OCI-LY7 (cell line): Measurements from ENCODE around the gene CCDC185. TPM values are rescaled to one million over a fixed set of nuclear protein-coding genes. Genes with fewer than 3 reads are reported as not detected.

Source experiments
- BruUV-seq: library from RNA; stranded (reverse); fragments of 400-500 nt; replicated peaks from 2 replicates; lab custom pipeline; 2021; lab: Mats Ljungman, UMichigan
- CTCF ChIA-PET: fragments of 300-600 bp; sonication (Branson Sonifier 250); formaldehyde crosslinking; loops from one replicate; lab custom pipeline; 2022; ENCODE audit warnings: antibody characterized with exemption; ENCODE audit not compliant: unreplicated experiment; lab: Charles Lee
- POLR2A ChIA-PET: fragments of 300-600 bp; sonication (Branson Sonifier 250); formaldehyde crosslinking; loops from one replicate; lab custom pipeline; 2022; ENCODE audit warnings: antibody characterized with exemption; lab: Charles Lee
- DNase-seq: peaks from one replicate; pipeline ENCODE4 v3.0.0-alpha.2; 2015; ENCODE audit warnings: low spot score
- H2AFZ ChIP-seq: fragments of 200-600 bp; sonication (generic), shearing (Covaris generic); 2 replicates; pipeline ENCODE4 v1.6.1; 2014; ENCODE audit warnings: mild to moderate bottlenecking, antibody characterized with exemption, low read length, moderate library complexity
- H3K27ac ChIP-seq: fragments of 200-600 bp; sonication (generic); 2 replicates; pipeline ENCODE4 v1.5.1; 2014; ENCODE audit warnings: mixed run types, low read depth, mild to moderate bottlenecking, moderate library complexity, low read length, inconsistent platforms; ENCODE audit not compliant: poor library complexity, severe bottlenecking
- H3K36me3 ChIP-seq: fragments of 200-600 bp; sonication (generic); 2 replicates; pipeline ENCODE4 v1.6.1; 2014; ENCODE audit warnings: mild to moderate bottlenecking, antibody characterized with exemption, low read length, moderate library complexity, mixed read lengths; ENCODE audit not compliant: insufficient read depth
- H3K4me1 ChIP-seq: fragments of 200-600 bp; sonication (generic); 2 replicates; pipeline ENCODE4 v1.5.1; 2014; ENCODE audit warnings: mild to moderate bottlenecking, low read length; ENCODE audit not compliant: insufficient read depth, poor library complexity, severe bottlenecking
- H3K4me2 ChIP-seq: fragments of 200-600 bp; sonication (generic); 2 replicates; pipeline ENCODE4 v1.6.1; 2014; ENCODE audit warnings: mild to moderate bottlenecking, low read length
- H3K4me3 ChIP-seq: fragments of 200-600 bp; sonication (generic); 2 replicates; pipeline ENCODE4 v1.5.1; 2014; ENCODE audit warnings: mild to moderate bottlenecking, low read depth, low read length; ENCODE audit not compliant: poor library complexity, severe bottlenecking
- H3K79me2 ChIP-seq: fragments of 200-600 bp; sonication (generic); 2 replicates; pipeline ENCODE4 v1.6.1; 2016; ENCODE audit warnings: low read depth, mild to moderate bottlenecking, low read length, moderate library complexity, mixed read lengths; ENCODE audit not compliant: insufficient read depth
- H3K9me2 ChIP-seq: fragments of 200-600 bp; sonication (generic); 2 replicates; pipeline ENCODE4 v1.6.1; 2016; ENCODE audit warnings: mild to moderate bottlenecking, low read length, mixed read lengths; ENCODE audit not compliant: insufficient read depth
- H3K9me3 ChIP-seq: fragments of 200-600 bp; sonication (generic); 2 replicates; pipeline ENCODE4 v1.6.1; 2014; ENCODE audit warnings: mild to moderate bottlenecking, mixed run types, low read length, mixed read lengths
- H4K20me1 ChIP-seq: fragments of 200-600 bp; sonication (generic); 2 replicates; pipeline ENCODE4 v1.6.1; 2014; ENCODE audit warnings: mild to moderate bottlenecking, antibody characterized with exemption, low read length, moderate library complexity, mixed read lengths; ENCODE audit not compliant: insufficient read depth
- EZH2phosphoT487 ChIP-seq: fragments of 200-600 bp; sonication (generic); IDR thresholded peaks from 2 replicates; pipeline ENCODE4 v1.6.1; 2018; ENCODE audit warnings: low read depth, borderline replicate concordance, mild to moderate bottlenecking, mixed run types, antibody characterized with exemption, low read length, moderate library complexity, mixed read lengths
- intact Hi-C: fragments of 100-400 bp; cut with micrococcal nuclease; formaldehyde crosslinking; loops from one replicate; pipeline ENCODE4 v1.10.0; 2022; ENCODE audit not compliant: unreplicated experiment
- total RNA-seq, 2 experiments: library from RNA; depleted of rRNA in 1 of 2; stranded (reverse); fragments of >200 nt in 1 of 2; shearing (Covaris generic) in 1 of 2; gene quantifications; 2 replicates each; pipeline ENCODE4 v1.2.3, GENCODE V29; 2014 to 2022
- TF ChIP-seq, protein P1 (sequence below): fragments of 200-600 bp; sonication (generic); conservative IDR thresholded peaks from 2 replicates; pipeline ENCODE4 v1.5.1; 2014; ENCODE audit warnings: mild to moderate bottlenecking, antibody characterized with exemption, low read length, moderate library complexity, mixed read lengths

CCDC185 gene
- total RNA-seq, 2 experiments from 2014 or later: not detected

GRCh38 chr1:223350361-223350908, 42.8 kb upstream of the CCDC185 start:
- Histone ChIP-seq H4K20me1 (no peaks in the 10 kb centered on the region), H3K79me2 (no peaks in the 10 kb centered on the region), H3K9me2 (no peaks in the 10 kb centered on the region), H3K9me3 (no peaks in the 10 kb centered on the region), H2AFZ (no peak overlapping the region), H3K27ac (no peak overlapping the region), H3K4me3 (no peak overlapping the region), H3K4me1 (no peaks in the 10 kb centered on the region), H3K36me3 (no peaks in the 10 kb centered on the region), H3K4me2 (no peak overlapping the region)
- ChIA-PET CTCF (interaction anchor here (0.5 kb wide), 1 partner anchor 13 kb away, joined by 3 read pairs; no protein-coding TSS in a partner anchor), POLR2A (interaction anchor here (1.1 kb wide), 1 partner anchor 8 kb away, joined by 3 read pairs; no protein-coding TSS in a partner anchor)
- no peak for TF ChIP-seq EZH2phosphoT487
- TF ChIP-seq, protein P1, sequence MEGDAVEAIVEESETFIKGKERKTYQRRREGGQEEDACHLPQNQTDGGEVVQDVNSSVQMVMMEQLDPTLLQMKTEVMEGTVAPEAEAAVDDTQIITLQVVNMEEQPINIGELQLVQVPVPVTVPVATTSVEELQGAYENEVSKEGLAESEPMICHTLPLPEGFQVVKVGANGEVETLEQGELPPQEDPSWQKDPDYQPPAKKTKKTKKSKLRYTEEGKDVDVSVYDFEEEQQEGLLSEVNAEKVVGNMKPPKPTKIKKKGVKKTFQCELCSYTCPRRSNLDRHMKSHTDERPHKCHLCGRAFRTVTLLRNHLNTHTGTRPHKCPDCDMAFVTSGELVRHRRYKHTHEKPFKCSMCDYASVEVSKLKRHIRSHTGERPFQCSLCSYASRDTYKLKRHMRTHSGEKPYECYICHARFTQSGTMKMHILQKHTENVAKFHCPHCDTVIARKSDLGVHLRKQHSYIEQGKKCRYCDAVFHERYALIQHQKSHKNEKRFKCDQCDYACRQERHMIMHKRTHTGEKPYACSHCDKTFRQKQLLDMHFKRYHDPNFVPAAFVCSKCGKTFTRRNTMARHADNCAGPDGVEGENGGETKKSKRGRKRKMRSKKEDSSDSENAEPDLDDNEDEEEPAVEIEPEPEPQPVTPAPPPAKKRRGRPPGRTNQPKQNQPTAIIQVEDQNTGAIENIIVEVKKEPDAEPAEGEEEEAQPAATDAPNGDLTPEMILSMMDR: no peak
- no TSS peak for BruUV-seq
- intact Hi-C loops: no loop called here
- DNase-seq: no peak

- Histone ChIP-seq H3K9me3 (no peaks in the 10 kb centered on the region), H3K27ac (no peak overlapping the region), H4K20me1 (no peaks in the 10 kb centered on the region), H3K4me1 (no peaks in the 10 kb centered on the region), H3K4me3 (no peak overlapping the region), H3K4me2 (no peak overlapping the region), H3K79me2 (no peaks in the 10 kb centered on the region), H3K36me3 (no peaks in the 10 kb centered on the region), H2AFZ (no peak overlapping the region), H3K9me2 (no peaks in the 10 kb centered on the region)
- intact Hi-C loops: no loop called here
- CTCF ChIA-PET: no interaction called here
- POLR2A ChIA-PET: no interaction called here
- BruUV-seq: no TSS peak
- TF ChIP-seq, protein P1: no peak
- no peak for TF ChIP-seq EZH2phosphoT487
- no peak for DNase-seq
These were observed 40.3 kb upstream of the CCDC185 start for GRCh38 chr1:223352944-223353343.

DNA sequence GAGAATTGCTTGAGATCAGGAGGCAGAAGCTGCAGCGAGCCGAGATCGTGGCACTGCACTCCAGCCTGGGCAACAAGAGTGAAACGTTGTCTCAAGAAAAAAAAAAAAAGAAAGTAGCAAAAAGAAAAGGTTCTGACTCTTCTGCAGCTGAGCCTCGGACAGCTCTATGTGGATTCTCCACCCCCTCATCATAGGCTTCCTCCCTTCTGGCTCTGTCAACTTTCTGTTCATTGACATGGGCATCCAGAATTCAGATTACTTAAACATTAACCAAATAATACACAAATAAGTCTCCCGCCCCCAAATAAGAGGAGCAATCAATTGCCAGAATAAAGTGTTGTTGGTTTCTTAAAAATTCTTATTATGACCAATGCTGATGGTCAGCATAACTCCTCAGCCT, 39.3 kb upstream of the CCDC185 start:
- H3K4me3 ChIP-seq: no peak overlapping the region
- no peaks in the 10 kb centered on the region for H3K4me1 ChIP-seq
- H3K4me2 ChIP-seq: no peak overlapping the region
- TF ChIP-seq, protein P1: no peak
- TF ChIP-seq EZH2phosphoT487: no peak
- H3K9me3 ChIP-seq: no peaks in the 10 kb centered on the region
- intact Hi-C loops: no loop called here
- no TSS peak for BruUV-seq
- no peak for DNase-seq
- no peaks in the 10 kb centered on the region for H3K36me3 ChIP-seq
- H2AFZ ChIP-seq: no peak overlapping the region
- ChIA-PET POLR2A (no interaction called here), CTCF (no interaction called here)
- no peaks in the 10 kb centered on the region for H4K20me1 ChIP-seq
- H3K79me2 ChIP-seq: no peaks in the 10 kb centered on the region
- H3K9me2 ChIP-seq: no peaks in the 10 kb centered on the region
- no peak overlapping the region for H3K27ac ChIP-seq
